Stimulated activated CD4-positive, alpha-beta T cell treated with anti-CD3 and anti-CD28 coated beads, Interleukin-15, amount 100 ng/mL, for 24 hours (primary cell): Measurements from ENCODE around the gene ANKRD63.

Experiments
- DNase-seq: peaks from one replicate; pipeline ENCODE4 v3.0.0-alpha.2; 2020

Gene ANKRD63

DNA sequence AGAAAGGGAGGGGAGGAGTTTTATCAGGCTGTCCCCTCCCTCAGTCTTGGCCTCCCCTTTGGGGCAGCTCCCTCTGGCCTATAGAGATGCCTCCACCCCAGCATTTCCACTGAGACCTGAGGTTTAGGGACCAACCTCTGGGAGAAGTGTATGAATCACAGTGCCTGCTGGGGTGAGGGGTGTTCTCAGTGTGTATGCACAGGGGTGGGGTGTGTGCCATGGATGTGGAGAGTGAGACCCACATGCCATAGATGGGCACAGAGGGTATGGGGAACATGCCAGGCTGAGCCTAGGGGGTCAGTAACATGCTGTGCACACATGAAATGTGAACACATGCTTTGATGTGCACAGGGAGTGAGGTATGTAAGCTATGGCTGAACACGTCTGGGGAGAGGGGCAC is 12.4 kb upstream of the ANKRD63 start:
- no peak for DNase-seq

GRCh38 chr15:40293905-40294895 is 11.3 kb upstream of the ANKRD63 start:
- no peak for DNase-seq

DNA sequence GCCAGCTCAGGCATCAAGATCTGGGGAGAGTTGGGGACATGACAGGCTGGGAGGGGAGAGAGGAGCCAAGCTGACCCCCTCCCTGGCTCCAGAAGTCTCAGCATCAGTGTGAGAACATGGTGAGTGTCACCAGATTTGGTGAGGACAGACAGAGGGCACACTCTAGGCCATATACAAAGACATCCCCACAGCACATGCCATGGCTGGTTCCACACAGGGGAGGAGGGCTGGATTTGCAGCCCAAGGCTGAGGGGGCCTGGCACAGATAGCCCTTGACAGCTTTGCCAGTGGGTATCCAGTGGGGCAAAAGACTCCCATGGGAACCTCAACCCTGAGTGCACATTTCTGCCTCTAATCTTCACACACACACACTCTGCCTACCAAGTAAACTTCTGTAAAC is 10.1 kb upstream of the ANKRD63 start:
- no peak for DNase-seq

DNA sequence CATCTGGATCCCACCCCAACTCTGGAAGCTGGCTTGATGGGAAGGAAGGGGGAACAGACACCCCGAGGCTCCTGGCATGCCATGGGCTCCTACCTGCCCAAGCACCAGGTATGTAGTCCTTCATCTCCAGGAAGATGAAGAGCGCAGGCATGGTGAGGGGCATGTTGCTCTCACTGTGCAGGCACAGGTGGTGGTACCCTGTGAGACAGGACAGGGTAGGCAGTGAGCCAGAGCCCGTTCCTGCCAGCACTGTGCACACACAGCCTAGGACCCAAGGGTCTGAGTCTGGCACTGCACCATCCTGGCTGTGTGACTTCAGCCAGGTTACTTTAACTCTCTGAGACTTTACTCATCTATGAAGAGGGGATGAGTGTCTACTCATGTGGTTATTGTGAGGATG is 9.4 kb upstream of the ANKRD63 start:
- DNase-seq: no peak

DNA sequence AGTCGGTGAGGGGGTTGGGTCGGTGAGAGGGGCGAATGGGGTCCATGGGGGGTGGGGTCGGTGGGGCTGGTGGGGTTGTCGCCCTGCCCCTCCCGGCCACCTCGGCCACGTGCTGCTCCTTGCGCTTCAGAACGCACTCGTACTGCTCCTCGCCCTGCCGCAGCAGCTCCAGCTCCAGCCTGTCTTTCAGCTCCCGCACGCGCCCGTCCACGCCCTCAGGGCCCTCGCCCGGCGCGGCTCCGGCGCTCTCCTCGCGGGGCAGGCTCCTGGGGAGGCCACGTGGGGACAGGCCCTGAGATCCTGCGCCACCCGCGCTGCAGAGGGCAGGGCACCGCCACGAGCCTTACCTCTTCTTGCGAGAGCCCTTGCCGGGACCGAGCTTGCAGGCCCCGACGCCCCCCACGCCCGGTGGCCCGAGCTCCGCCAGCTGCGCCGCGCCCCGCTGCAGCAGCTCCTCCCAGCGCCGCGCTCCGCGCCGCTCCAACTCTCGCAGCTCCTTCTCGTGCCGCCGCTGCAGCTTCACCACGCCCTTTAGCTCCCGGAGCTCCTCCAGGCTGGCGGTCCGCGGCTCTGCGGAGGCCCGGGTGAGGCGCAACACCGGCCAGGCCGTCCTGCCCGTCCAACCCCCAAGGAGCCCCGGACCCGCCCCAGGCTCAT is 8.2 kb upstream of the ANKRD63 start:
- no peak for DNase-seq

GRCh38 chr15:40290545-40290917 is 7.7 kb upstream of the ANKRD63 start:
- no peak for DNase-seq

DNA sequence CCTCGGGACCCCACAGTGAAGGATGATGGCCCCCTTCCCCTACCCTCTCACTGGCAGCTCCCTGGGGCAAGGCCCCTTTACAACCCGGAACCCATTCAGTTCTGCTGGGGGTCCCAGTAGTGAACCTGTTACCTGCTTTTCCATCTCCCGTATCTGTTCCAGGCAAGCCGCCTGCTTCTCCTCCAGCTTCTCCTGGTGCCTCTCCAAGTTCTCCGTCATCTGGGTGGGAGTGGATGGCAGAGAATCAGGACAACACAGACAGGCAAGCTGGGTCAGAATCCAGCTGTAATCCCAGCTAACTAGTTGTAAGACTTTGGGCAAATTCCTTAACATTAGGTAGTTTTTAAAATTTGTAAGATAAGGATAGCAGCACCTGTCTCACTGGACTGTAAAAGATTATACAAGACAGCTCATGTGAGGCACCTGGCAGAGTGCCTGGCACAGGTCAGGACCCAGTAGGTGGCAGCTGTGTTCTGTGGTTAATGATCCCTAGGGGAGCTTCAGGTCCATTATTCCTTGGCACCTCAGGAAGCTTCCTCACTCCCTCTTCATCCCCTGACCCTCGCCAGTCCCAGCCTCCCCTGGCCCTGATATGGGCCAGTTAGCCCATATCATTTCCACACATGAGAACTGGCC is 6.4 kb upstream of the ANKRD63 start:
- no peak for DNase-seq

- no peak for DNase-seq
Measured at GRCh38 chr15:40287968-40288367, 5.1 kb upstream of the ANKRD63 start.

DNA sequence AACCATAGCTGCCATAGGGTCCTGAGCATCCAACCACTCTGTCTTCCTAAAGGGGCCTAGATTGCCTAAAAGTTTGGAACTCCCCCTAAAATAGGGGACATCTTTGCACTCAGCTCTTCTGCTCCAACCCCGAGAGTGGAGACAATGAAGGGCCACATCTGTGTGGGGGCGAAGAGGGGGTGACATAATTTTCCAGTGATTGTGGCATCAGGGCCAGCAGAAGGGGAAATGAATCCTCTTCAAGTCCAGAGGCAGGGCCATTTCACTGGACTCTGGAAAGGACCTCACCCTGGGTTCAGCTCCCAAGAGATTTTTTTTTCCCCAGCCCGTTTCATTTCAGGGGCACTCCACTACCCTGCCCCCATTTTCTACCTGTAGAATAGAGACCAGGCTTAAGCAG is 4.6 kb upstream of the ANKRD63 start:
- no peak for DNase-seq

DNA sequence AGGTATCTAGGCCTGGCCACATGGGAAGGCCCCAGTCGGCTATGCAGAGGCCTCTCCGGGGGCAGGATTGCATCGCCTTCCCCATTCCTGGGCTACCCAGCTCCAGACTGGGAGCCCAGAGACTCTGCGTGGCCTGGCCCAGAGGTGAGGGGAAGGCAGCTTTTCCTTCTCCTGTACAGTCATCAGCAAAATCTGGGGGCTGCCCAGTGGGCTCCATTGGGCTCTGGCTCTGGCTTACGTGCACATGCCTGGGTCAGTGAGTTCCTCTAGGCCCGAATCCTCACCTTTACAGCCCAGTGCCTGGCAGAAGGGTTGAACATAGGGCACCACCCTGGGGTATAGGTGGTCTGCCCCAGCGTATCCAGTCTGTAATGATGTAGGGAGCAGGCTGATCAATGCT is 3.9 kb upstream of the ANKRD63 start:
- DNase-seq: no peak

GRCh38 chr15:40286061-40286532 is 3.2 kb upstream of the ANKRD63 start:
- no peak for DNase-seq

- no peak for DNase-seq
Measured at GRCh38 chr15:40285554-40286011, 2.7 kb upstream of the ANKRD63 start.

- DNase-seq: no peak
Measured at GRCh38 chr15:40285151-40285550, 2.3 kb upstream of the ANKRD63 start.

GRCh38 chr15:40283615-40284300 is 894 bp upstream of the ANKRD63 start:
- no peak for DNase-seq

DNA sequence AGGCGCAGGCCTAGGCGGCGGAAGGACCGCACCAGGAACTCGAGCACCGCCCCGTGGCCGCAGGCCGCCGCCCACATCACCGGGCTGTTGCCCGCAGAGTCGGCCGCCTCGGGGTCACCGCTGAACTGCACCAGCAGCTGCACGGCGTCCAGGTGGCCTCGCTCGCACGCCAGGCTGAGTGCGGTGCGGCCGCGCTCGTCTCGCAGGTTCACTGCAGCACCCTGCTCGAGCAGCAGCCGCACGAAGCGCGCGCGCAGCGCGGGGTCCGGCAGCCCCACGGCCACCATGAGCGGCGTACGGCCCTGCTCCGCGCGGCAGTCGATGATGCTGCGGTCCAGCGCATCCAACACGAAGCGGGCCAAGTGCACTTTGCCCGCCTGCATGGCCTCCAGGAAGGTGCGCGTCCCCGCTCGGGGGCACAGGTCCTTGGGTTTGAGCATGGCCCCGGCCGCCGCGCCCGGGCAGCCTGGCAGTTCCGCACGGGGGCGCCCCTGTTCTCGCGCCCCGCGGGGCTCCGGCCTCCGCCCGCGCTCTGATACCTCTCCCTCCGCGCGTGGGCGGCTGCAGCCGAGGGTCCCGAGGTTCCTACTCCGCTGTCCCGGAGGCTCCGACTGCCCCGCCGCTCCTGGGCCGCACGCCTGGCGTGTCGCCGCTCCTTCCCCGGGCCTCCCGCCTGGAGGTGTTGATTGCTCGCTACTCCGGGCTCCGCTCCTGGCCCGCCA is 556 bp downstream of the ANKRD63 start:
- DNase-seq: peak; percentile 63

- DNase-seq: no peak
Measured at GRCh38 chr15:40281801-40282146, 1.1 kb downstream of the ANKRD63 start.

DNA sequence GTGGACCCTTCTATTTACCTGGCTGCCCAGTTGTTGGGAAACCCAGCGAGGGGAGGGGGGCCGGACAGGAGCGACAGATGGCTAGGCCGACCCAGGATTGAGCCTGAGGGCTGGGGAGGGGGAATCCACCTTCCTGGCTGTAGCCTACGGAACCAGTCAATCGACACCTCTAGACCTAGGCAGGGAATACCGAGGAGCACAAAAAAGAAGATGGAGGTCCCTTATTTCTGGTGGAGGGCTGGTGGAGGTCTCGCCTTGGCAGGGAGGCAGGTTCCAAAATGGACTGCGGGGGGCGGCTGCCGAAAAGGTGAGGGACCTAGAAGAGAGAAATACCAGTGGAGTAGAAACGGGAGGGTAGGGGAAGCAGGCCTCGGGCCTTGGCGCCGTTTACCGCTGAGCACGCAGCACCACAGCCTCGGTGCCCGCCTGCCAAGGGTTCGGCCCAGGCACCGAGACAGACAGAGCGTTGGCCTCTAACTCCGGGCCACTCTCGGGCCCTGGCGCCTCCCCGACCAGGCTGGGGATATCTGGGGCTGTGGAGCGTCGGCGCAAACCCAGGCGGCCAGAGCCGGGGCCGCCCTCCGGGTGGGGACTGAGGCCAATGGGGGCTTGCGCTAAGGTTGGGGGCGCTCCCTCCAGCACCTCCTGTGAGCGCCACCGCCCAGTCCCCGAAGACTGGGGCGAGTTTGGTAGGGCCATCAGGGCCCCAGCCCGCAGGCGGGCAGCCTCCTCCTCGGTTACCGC is 1.6 kb downstream of the ANKRD63 start:
- no peak for DNase-seq

DNA sequence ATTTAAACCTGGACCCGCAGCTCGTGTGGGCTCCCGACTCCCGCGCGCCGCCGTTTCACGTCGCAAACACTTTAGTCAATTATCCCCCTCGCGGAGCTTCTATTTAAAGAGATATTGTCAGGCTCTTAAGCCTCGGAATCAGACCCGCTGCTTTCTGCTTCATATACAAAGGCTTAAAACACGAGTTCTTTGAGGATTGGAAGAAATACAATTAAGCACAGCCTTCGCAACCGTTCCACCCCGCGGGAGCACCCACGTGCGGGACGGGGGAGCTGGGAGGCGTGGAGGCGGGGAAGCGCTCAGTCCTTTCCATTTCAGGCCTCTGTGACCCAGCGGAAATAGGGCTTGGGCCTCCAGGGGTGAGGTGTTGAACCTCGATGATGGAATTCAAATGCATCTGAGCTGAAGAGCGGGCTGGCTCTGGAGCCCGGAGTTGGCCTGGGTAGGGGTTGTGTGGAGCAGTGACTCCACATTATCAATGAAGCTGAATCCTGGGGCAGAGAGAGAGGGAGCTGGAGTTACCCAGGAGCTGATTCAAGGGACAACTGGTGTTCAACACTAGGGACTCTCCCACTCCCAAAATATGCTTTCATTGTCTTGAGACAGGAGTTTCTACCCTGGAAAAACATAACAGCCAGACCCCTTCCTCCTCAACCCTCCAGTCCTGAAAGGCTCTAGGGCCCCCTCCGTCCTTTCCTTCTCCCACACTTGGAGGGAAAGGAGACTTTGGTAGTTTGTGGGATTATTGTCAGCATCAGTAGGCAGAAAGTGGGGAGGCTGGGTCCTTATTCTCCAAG is 2.4 kb downstream of the ANKRD63 start:
- DNase-seq: no peak

DNA sequence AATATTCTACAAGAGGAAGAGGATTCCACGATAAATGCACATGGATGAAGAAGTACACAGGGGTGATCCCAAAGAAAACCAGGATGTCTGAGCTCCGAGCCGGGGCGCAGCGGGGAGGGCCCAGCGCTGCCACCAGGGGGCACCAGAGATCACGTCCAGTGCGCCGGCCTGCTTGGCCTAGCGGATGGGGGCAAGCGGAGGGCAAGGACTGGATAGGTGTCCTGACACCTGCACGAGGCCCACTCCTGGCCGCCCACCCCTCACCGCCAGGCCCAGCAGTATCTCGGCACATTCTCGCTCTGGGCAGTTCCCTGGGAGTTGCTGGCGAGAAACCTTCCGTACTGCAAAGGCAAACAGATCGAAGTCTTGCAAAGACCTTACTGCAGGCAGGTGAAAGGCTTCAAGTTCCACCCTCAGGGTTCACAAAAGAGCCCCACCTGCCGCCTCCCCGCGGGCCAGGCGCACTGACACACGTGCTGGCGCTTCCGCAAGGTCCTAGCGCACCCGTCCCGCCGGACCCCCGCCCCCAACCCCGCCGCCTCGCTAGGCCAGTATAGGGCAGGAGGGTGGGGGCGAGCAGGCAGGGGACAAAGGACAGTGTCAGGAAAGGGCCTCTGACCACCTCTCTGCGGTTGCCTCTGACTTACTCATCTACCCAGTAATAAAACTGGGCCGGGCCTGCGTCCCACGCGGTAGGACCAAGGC is 3.3 kb downstream of the ANKRD63 start:
- DNase-seq: peak; percentile 78

- no peak for DNase-seq
Measured at GRCh38 chr15:40278026-40278425, 4.8 kb downstream of the ANKRD63 start.
